CD14-positive monocyte (primary cell): ENCODE data around the gene SETD5. TPM values are rescaled to one million over a fixed set of nuclear protein-coding genes. Genes with fewer than 3 reads are reported as not detected.

Source experiments
- DNase-seq, 3 donors: peaks; one replicate each; pipeline ENCODE4 v3.0.0-alpha.2; 2011 to 2022
- H2AFZ ChIP-seq: 2 replicates; pipeline ENCODE4 v1.6.0; 2012; ENCODE audit warnings: mild to moderate bottlenecking, low read depth, low read length, inconsistent platforms; ENCODE audit not compliant: insufficient read depth, poor library complexity, severe bottlenecking
- H3K27ac ChIP-seq, 2 donors: 1 replicate in 1 of 2; 2 replicates in 1 of 2; pipeline ENCODE4 v1.5.1; 2012 to 2013; ENCODE audit warnings: low read length in 2 of 2, control low read depth in 1 of 2, inconsistent platforms in 1 of 2, low read depth in 1 of 2, mild to moderate bottlenecking in 1 of 2
- H3K27me3 ChIP-seq, 2 donors: one replicate each; pipeline versions ENCODE4 v1.6.0 to v1.6.1; 2011 to 2013; ENCODE audit warnings: low read length in 2 of 2; ENCODE audit not compliant: control insufficient read depth in 2 of 2, insufficient read depth in 2 of 2
- H3K36me3 ChIP-seq, 2 donors: replicated peaks in 1 of 2; 1 replicate in 1 of 2; 2 replicates in 1 of 2; pipeline versions ENCODE4 v1.5.1 to v1.6.1; 2012 to 2013; ENCODE audit warnings: low read length in 2 of 2, control low read depth in 1 of 2, inconsistent platforms in 1 of 2, mild to moderate bottlenecking in 1 of 2; ENCODE audit not compliant: insufficient read depth in 2 of 2, control insufficient read depth in 1 of 2
- H3K4me1 ChIP-seq, 2 donors: 1 replicate in 1 of 2; 2 replicates in 1 of 2; pipeline versions ENCODE4 v1.5.1 to v1.6.1; 2012 to 2013; ENCODE audit warnings: low read length in 2 of 2, control low read depth in 1 of 2, inconsistent platforms in 1 of 2, mild to moderate bottlenecking in 1 of 2, moderate library complexity in 1 of 2; ENCODE audit not compliant: insufficient read depth in 2 of 2, control insufficient read depth in 1 of 2
- H3K4me2 ChIP-seq: replicated peaks from 2 replicates; pipeline ENCODE3; 2012; ENCODE audit warnings: low read length, moderate library complexity, mild to moderate bottlenecking; ENCODE audit not compliant: poor library complexity, severe bottlenecking; ENCODE audit errors: extremely low read depth
- H3K4me3 ChIP-seq, 3 experiments: fragments of 200-600 bp in 1 of 3; sonication (generic) in 1 of 3; replicated peaks in 1 of 3; 1 replicate in 2 of 3; 2 replicates in 1 of 3; pipeline ENCODE4 v1.5.1; 2011 to 2013; ENCODE audit warnings: low read length in 3 of 3, mild to moderate bottlenecking in 3 of 3, control low read depth in 2 of 3, low read depth in 2 of 3, inconsistent platforms in 1 of 3, moderate library complexity in 1 of 3
- H3K79me2 ChIP-seq: 2 replicates; pipeline ENCODE4 v1.6.0; 2012; ENCODE audit warnings: mild to moderate bottlenecking, control low read depth, inconsistent platforms, low read length, moderate library complexity; ENCODE audit not compliant: insufficient read depth
- H3K9ac ChIP-seq: 2 replicates; pipeline ENCODE4 v1.6.0; 2017; ENCODE audit warnings: low read length, mild to moderate bottlenecking; ENCODE audit not compliant: insufficient read depth, poor library complexity, severe bottlenecking
- H3K9me3 ChIP-seq, 2 donors: replicated peaks in 1 of 2; 1 replicate in 1 of 2; 2 replicates in 1 of 2; pipeline versions ENCODE4 v1.5.1 to v1.6.1; 2012 to 2013; ENCODE audit warnings: low read length in 2 of 2, control low read depth in 1 of 2; ENCODE audit not compliant: control insufficient read depth in 1 of 2, insufficient read depth in 1 of 2
- H4K20me1 ChIP-seq: 2 replicates; pipeline ENCODE4 v1.6.0; 2012; ENCODE audit warnings: mild to moderate bottlenecking, low read length, control low read depth, moderate library complexity; ENCODE audit not compliant: insufficient read depth
- H3K27ac Mint-ChIP-seq, 7 donors: one replicate each; pipeline ENCODE4 v1.8.0; 2020; ENCODE audit warnings: mild to moderate bottlenecking in 7 of 7, mixed read lengths in 7 of 7, moderate library complexity in 6 of 7, inconsistent platforms in 2 of 7
- H3K27me3 Mint-ChIP-seq, 3 donors: one replicate each; pipeline ENCODE4 v1.8.0; 2021 to 2022; ENCODE audit warnings: low read depth in 3 of 3, mild to moderate bottlenecking in 3 of 3, mixed read lengths in 3 of 3, moderate library complexity in 3 of 3, inconsistent platforms in 1 of 3
- H3K36me3 Mint-ChIP-seq, 2 donors: one replicate each; pipeline ENCODE4 v1.8.0; 2020; ENCODE audit warnings: mixed read lengths in 2 of 2, inconsistent platforms in 1 of 2, mild to moderate bottlenecking in 1 of 2
- H3K4me1 Mint-ChIP-seq: one replicate; pipeline ENCODE4 v1.8.0; 2020; ENCODE audit warnings: mild to moderate bottlenecking, mixed read lengths
- H3K4me3 Mint-ChIP-seq, 2 donors: one replicate each; pipeline ENCODE4 v1.8.0; 2020; ENCODE audit warnings: mild to moderate bottlenecking in 2 of 2, mixed read lengths in 2 of 2, moderate library complexity in 1 of 2
- H3K9me3 Mint-ChIP-seq, 7 donors: one replicate each; pipeline ENCODE4 v1.8.0; 2020 to 2022; ENCODE audit warnings: mixed read lengths in 7 of 7, mild to moderate bottlenecking in 6 of 7, moderate library complexity in 6 of 7, inconsistent platforms in 2 of 7
- CTCF ChIP-seq: fragments of 200-600 bp; IDR thresholded peaks from one replicate; pipeline ENCODE4 v1.8.0; 2022; ENCODE audit warnings: antibody characterized with exemption, mild to moderate bottlenecking
- WGBS: methylation state at CpG from one replicate; pipeline ENCODE4 v1.1.5; 2013; ENCODE audit warnings: missing lambda C conversion rate; ENCODE audit not compliant: insufficient coverage; 5-methylcytosine and 5-hydroxymethylcytosine counted together
- intact Hi-C, 2 donors: fragments of 100-400 bp; cut with micrococcal nuclease; formaldehyde crosslinking; loops; one replicate each; pipeline versions ENCODE4 v1.15.0 to v1.15.1; 2023
- polyA plus RNA-seq, 3 donors: library from polyadenylated mRNA; depleted of rRNA in 1 of 3; unstranded in 2 of 3; stranded (reverse) in 1 of 3; fragments of 300-500 nt in 2 of 3; fragments of >200 nt in 1 of 3; fragmentation: Illumina TruSeq in 2 of 3; gene quantifications; 1 replicate in 2 of 3; 2 replicates in 1 of 3; pipeline ENCODE4 v1.2.3, GENCODE V29; 2012 to 2021

SETD5 gene
- polyA plus RNA-seq, 3 donors: 4.1 to 51.5 (median 13.7) TPM

DNA sequence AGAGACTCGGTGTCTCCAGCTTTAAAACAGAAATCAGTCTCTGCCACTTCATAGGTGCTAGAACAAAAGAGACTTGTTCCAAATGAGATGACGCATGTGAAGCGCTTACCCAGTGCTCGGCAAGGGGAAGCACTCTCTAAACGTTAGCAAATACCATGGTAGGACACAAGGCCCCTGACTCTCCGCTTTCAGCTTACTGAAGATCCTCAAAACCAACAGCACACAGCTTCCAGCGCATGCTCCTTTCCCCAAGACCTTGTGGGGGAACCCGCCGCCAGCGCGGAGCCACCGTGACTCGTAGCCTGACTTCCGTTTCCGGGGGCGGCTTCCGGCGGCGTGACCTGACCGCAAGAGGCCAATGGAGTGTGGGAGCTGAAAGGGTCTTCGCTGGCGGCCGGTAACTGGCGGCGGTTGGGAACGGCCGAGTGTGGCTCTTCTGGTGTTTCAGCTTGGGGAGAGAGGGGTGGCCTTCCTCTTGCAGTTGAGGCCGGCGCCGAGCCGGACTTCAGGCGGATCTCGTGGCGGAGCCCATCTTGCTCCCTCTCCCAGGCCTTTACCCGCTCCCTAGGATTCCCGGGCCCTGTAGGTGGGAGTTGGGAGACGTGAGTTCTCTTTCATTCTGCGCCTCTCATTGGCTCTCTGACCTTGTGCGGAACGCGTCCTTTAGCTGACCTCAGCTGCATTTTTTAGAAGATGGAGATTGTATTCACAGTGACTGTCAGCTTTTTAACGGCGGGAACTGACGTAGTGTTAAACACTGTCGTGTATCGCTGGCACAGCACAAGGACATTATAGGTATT is 34.5 kb upstream of the SETD5 start, which contains the start of gene THUMPD3:
Gene THUMPD3 (plus strand): TSS at position 324 of the 800 bp plus-strand sequence. CDS start 2,015 bp downstream, outside the sequence.
- intact Hi-C loops: loop anchor here (5.0 kb wide), 1 partner anchor 34 kb away; the partner anchor contains the start of gene SETD5 (in 2 of the 2)
- Histone ChIP-seq H3K9ac (peak within 1 kb of the TSS; percentile 91), H3K4me3 (peak within 1 kb of the TSS; percentile 90 to 95 (median 92)), H3K4me2 (peak within 1 kb of the TSS; percentile 82), H3K79me2 (peaks cover 13% of the 10 kb centered on the region), H3K36me3 (peaks cover 25 to 32% of the 10 kb centered on the region in 2 donors), H2AFZ (peak within 1 kb of the TSS; percentile 91), H3K9me3 (no peaks in the 10 kb centered on the region), H4K20me1 (no peaks in the 10 kb centered on the region), H3K27me3 (no peaks in the 10 kb centered on the region), H3K4me1 (peaks cover 13 to 15% of the 10 kb centered on the region in 2 donors), H3K27ac (peak within 1 kb of the TSS; percentile 98 to 100)
- Mint-ChIP-seq H3K9me3 (peaks cover 0 to 3% (median 0%) of the 10 kb centered on the region in 7 donors), H3K27me3 (peaks cover 2 to 6% (median 5%) of the 10 kb centered on the region in 3 donors), H3K27ac (peak within 1 kb of the TSS; percentile 98 to 100 (median 99)), H3K36me3 (peaks cover 26 to 31% of the 10 kb centered on the region in 2 donors), H3K4me1 (peaks cover 8% of the 10 kb centered on the region), H3K4me3 (peak within 1 kb of the TSS; percentile 94)
- 1% methylated on average over 14 of the region's 46 CpGs for WGBS
- TF ChIP-seq CTCF: no peak
- DNase-seq: peak; percentile 95 to 99 (median 98)

DNA sequence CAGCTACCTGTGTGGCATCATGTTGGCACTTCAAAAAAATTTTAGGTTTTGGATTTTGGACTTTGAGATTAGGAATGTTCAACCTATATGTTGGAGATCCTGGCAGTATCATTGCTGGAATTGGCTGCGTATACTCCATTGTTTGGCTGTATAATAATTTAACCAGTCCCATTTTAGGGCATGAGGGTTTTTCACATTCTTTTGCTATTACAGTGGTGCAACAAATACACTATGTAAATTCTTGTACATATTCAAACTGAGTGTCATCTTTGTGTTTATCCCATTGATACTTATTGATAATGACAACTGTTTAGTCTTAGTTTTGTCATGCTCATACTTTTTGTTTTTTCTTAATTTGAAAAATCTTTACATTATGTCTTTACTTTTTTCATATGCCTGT is 27.9 kb upstream of the SETD5 start:
- Histone ChIP-seq H3K27ac (no peak overlapping the region), H3K4me3 (no peak overlapping the region), H3K4me1 (no peaks in the 10 kb centered on the region), H3K9me3 (no peaks in the 10 kb centered on the region), H3K36me3 (peaks cover 76 to 96% of the 10 kb centered on the region in 2 donors), H3K79me2 (peaks cover 6% of the 10 kb centered on the region), H3K27me3 (no peaks in the 10 kb centered on the region), H4K20me1 (no peaks in the 10 kb centered on the region), H3K4me2 (no peak overlapping the region), H2AFZ (no peak overlapping the region), H3K9ac (no peak overlapping the region)
- H3K27ac Mint-ChIP-seq: no peak overlapping the region
- H3K4me1 Mint-ChIP-seq: peaks cover 2% of the 10 kb centered on the region
- no peaks in the 10 kb centered on the region for H3K9me3 Mint-ChIP-seq
- intact Hi-C loops: no loop called here
- DNase-seq: no peak
- TF ChIP-seq CTCF: no peak
- H3K36me3 Mint-ChIP-seq: peaks cover 79 to 90% of the 10 kb centered on the region in 2 donors
- H3K4me3 Mint-ChIP-seq: no peak overlapping the region
- no peaks in the 10 kb centered on the region for H3K27me3 Mint-ChIP-seq
- WGBS: no CpG with 5 or more reads among the region's 1 CpG
